Breast epithelium (tissue), 3 donors: ENCODE measurements around the gene GJB3.

ENCODE experiments used
- CTCF ChIP-seq, 3 donors: fragments of 450-650 bp; IDR thresholded peaks; one replicate each; pipeline ENCODE4 v1.5.1; 2016 to 2017; ENCODE audit warnings: antibody characterized with exemption in 3 of 3, mild to moderate bottlenecking in 3 of 3, moderate library complexity in 3 of 3
- POLR2A ChIP-seq: fragments of 450-650 bp; IDR thresholded peaks from one replicate; pipeline ENCODE4 v1.6.1; 2016; ENCODE audit warnings: antibody characterized with exemption, mild to moderate bottlenecking, moderate library complexity
- POLR2AphosphoS5 ChIP-seq, 3 donors: sonication (generic); formaldehyde crosslinking; IDR thresholded peaks; one replicate each; pipeline ENCODE4 v1.6.1; 2017; ENCODE audit warnings: antibody characterized with exemption in 3 of 3

- TF ChIP-seq CTCF (IDR thresholded peaks at IDR 0.05) (no peak), POLR2A (no peak), POLR2AphosphoS5 (IDR thresholded peaks at IDR 0.05) (no peak)
These were observed 4.3 kb downstream of the GJB3 start for GRCh38 chr1:34785231-34785874.
